Heart right ventricle (tissue), 16 donors: Measurements from ENCODE around the gene MVB12B. TPM values are rescaled to one million over a fixed set of nuclear protein-coding genes. Genes with fewer than 3 reads are reported as not detected.

Experiments used
- ATAC-seq, 8 donors: fragments of 200-7000 bp; cut with Tn5 transposase; one replicate each; pipeline ENCODE4 v1.9.1; 2020; ENCODE audit warnings: mild to moderate bottlenecking in 8 of 8, moderate library complexity in 8 of 8, moderate number of reproducible peaks in 1 of 8
- DNase-seq, 2 donors: peaks; one replicate each; pipeline ENCODE4 v3.0.0-alpha.2; 2020
- H3K27ac ChIP-seq, 10 donors: fragments of 200-600 bp; sonication (generic) in 2 of 10; one replicate each; pipeline versions ENCODE4 v1.5.0 to v1.8.0; 2020 to 2022; ENCODE audit warnings: mild to moderate bottlenecking in 3 of 10
- H3K27me3 ChIP-seq, 7 donors: fragments of 200-600 bp; one replicate each; pipeline ENCODE4 v1.8.0; 2021 to 2022; ENCODE audit warnings: mild to moderate bottlenecking in 2 of 7
- H3K36me3 ChIP-seq, 9 donors: fragments of 200-600 bp; sonication (generic) in 1 of 9; one replicate each; pipeline versions ENCODE4 v1.5.0 to v1.8.0; 2020 to 2022; ENCODE audit warnings: mild to moderate bottlenecking in 2 of 9
- H3K4me1 ChIP-seq, 9 donors: fragments of 200-600 bp; sonication (generic) in 1 of 9; one replicate each; pipeline versions ENCODE4 v1.5.0 to v1.8.0; 2020 to 2022; ENCODE audit warnings: mild to moderate bottlenecking in 4 of 9
- H3K4me3 ChIP-seq, 10 donors: fragments of 200-600 bp; sonication (generic) in 2 of 10; one replicate each; pipeline versions ENCODE4 v1.5.0 to v1.8.0; 2020 to 2022; ENCODE audit warnings: mild to moderate bottlenecking in 7 of 10, moderate library complexity in 2 of 10
- H3K9me3 ChIP-seq, 11 donors: fragments of 200-600 bp in 10 of 11; sonication (generic) in 2 of 11; one replicate each; pipeline versions ENCODE4 v1.5.0 to v1.8.0; 2013 to 2022; ENCODE audit warnings: mild to moderate bottlenecking in 2 of 11, control low read depth in 1 of 11, moderate library complexity in 1 of 11
- WGBS, 2 donors: extraction: QIAGEN DNeasy Blood & Tissue Kit; methylation state at CpG; one replicate each; pipeline ENCODE4 v1.1.7; 2013; ENCODE audit warnings: inconsistent platforms in 1 of 2; 5-methylcytosine and 5-hydroxymethylcytosine counted together
- intact Hi-C, 10 donors: fragments of 100-400 bp; cut with DNase I; formaldehyde crosslinking; loops; one replicate each; pipeline versions ENCODE4 v1.11.1 to v1.14.2; 2022
- polyA plus RNA-seq, 2 donors: library from polyadenylated mRNA; stranded (reverse); fragments of 200-250 nt; gene quantifications; one replicate each; pipeline ENCODE4 v1.2.3, GENCODE V29; 2013
- total RNA-seq, 10 donors: library from RNA; stranded (reverse); fragmentation: NEBNext Ultra II Directional in 3 of 10; extraction: Animal tissue kit (Norgen Biotek cat#: 25700) in 3 of 10; gene quantifications; one replicate each; pipeline versions ENCODE4 v1.2.1 to v1.2.4, GENCODE V29; 2021 to 2023
- TF ChIP-seq, protein P1 (sequence below), 9 donors: fragments of 200-600 bp; sonication (generic) in 2 of 9; IDR thresholded peaks; one replicate each; pipeline versions ENCODE4 v1.5.0 to v1.8.0; 2021 to 2022; ENCODE audit warnings: antibody characterized with exemption in 9 of 9, mild to moderate bottlenecking in 5 of 9, moderate library complexity in 1 of 9
- donor health status: Arrhythmogenic right ventricular cardiomyopathy.
- donor health status: ischemic (EF 13 %, LVEDD 7.1; RV severe dilation, severe dysfunction).
- donor health status: healthy with polysubstance abuse.
- donor health status: DM: no; HTN: yes; CAD: no.
- donor health status: DM: no; HTN: no; CAD: no.
- donor health status: ischemic (EF 25% LVEDD 6.9; RV normal size, moderate dysfunction).
- donor health status: ischemic (EF 25% LVEDD 5.7; RV mildly dilated, moderate dysfunction).
- donor health status: healthy.
- donor health status: DM: yes; HTN: yes; CAD: no.
- donor health status: Ischemic cardiomyopathy.
- donor health status: ischemic (EF 35%, LVEDD 5.7; RV mildly dilated, moderate dysfunction).
- donor health status: nonischemic (EF 11% LVEDD 7.7; RV severe dilation, severe dysfunction).
- donor health status: DM: yes; HTN: yes; CAD: no.
- donor health status: PGD.
- donor health status: ischemic (EF 29% LVEDD 5.4; RV normal size, mild dysfunction).
- donor health status: nonischemic (EF 23%, LVEDD 6.1; RV moderate dilation, normal function).

MVB12B gene
- total and polyA plus RNA-seq, 12 donors: 2.8 to 16.5 (median 10.6) TPM

DNA sequence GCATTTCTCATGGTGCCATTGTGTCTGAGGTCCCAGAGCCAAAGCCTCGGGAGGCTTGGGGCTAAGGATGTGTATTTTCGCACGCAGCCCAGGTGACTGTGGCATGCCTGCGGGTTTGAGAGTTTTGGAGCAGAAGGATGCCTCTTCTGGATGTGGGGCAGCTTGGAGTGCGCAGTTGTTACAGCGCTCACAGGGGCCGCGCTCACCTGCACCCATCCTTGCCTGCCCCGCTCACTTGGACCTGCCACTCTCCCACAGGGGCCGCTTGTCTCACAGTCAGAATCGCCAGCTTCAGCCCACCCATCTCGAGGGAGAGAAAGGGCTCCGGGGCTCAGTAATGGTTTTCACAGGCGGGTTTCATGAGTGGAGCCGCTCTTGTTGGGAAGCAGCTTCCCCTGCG lies 132.9 kb downstream of the MVB12B start:
- Histone ChIP-seq H3K9me3 (no peaks in the 10 kb centered on the region), H3K36me3 (peaks cover 0 to 11% (median 0%) of the 10 kb centered on the region in 9 donors), H3K27ac (no peak overlapping the region), H3K4me1 (peaks cover 0 to 13% (median 6%) of the 10 kb centered on the region in 9 donors), H3K27me3 (no peaks in the 10 kb centered on the region), H3K4me3 (no peak overlapping the region)
- DNase-seq (no peak), ATAC-seq (no peak)
- TF ChIP-seq, protein P1, sequence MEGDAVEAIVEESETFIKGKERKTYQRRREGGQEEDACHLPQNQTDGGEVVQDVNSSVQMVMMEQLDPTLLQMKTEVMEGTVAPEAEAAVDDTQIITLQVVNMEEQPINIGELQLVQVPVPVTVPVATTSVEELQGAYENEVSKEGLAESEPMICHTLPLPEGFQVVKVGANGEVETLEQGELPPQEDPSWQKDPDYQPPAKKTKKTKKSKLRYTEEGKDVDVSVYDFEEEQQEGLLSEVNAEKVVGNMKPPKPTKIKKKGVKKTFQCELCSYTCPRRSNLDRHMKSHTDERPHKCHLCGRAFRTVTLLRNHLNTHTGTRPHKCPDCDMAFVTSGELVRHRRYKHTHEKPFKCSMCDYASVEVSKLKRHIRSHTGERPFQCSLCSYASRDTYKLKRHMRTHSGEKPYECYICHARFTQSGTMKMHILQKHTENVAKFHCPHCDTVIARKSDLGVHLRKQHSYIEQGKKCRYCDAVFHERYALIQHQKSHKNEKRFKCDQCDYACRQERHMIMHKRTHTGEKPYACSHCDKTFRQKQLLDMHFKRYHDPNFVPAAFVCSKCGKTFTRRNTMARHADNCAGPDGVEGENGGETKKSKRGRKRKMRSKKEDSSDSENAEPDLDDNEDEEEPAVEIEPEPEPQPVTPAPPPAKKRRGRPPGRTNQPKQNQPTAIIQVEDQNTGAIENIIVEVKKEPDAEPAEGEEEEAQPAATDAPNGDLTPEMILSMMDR (IDR thresholded peaks at IDR 0.05): no peak
- intact Hi-C loops: loop anchor here in 1 of 10 donors (5.0 kb wide), 1 partner anchor 42 kb away; no protein-coding TSS in a partner anchor
- 94 to 96% methylated on average over 16 of the region's 16 CpGs for WGBS, 2 donors

DNA sequence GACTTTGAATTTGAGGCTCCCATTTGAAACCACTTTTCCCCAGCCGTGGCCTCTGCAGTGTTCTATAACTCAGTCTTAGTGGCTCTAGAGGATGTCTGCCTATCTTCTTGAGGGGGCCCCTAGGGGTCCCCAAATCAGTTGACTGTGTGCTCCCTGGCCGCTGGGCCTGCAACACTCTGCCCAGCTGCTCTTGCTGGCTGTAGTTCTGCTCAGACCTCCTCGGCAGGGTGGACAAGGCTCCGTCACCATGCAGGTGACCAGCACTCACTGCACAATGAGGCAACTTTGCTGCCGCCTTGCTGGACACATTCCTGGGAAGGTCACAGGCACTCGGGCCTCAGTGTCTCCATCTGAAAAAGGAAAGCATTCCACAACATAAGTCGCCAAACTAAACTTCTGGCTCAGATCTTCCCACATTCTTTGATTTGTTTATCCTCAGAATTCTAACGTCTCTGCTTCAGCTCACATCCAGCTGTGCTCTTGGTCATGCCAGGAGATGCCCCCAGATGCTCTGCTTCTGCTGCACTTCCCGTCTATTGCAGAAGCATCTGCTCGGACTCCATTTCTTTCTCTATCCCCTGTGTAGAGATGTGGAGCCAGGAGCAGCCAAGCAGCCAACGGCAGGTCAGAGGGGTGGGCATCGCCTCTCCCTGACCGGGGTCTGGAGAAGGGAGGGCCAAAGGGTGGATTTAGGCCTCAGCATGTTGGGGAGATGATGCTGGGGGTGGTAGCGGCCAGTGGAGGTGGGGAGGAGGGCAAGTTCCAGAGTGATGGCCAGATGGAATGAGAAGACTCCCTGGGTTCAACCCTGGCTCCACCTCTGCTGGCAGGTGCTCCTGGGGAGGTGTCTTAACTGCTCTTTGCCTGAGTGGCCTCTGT lies 133.6 kb downstream of the MVB12B start:
- no peak overlapping the region for H3K4me3 ChIP-seq
- DNase-seq (no peak), ATAC-seq (no peak)
- intact Hi-C loops: loop anchor here in 1 of 10 donors (5.0 kb wide), 1 partner anchor 43 kb away; no protein-coding TSS in a partner anchor
- H3K36me3 ChIP-seq: peaks cover 0 to 11% (median 0%) of the 10 kb centered on the region in 9 donors
- TF ChIP-seq, protein P1 (IDR thresholded peaks at IDR 0.05): no peak
- no peak overlapping the region for H3K27ac ChIP-seq
- peaks cover 0 to 13% (median 6%) of the 10 kb centered on the region in 9 donors for H3K4me1 ChIP-seq
- no peaks in the 10 kb centered on the region for H3K9me3 ChIP-seq
- H3K27me3 ChIP-seq: no peaks in the 10 kb centered on the region
- 84 to 87% methylated on average over 14 of the region's 14 CpGs for WGBS, 2 donors

DNA sequence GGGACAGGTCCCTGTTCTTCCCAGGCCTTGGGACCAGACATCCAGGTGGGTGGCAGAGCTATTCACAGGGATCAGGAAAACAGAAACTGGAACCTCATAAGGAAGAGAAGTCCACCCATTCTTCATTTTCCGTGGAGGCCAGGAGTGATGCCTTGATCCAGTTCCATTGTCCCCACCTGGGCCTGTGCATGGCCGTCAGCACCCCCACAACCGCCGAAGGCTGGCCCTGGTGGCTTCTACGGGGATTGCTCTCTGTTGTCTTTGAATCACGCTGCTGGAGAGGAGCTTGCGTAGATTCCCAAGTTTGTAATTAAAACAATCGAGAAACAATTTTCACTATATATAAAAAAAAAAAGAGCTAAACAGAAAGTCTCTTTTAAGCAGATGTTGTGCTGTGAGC lies 134.4 kb downstream of the MVB12B start:
- 94% methylated on average over 8 of the region's 8 CpGs for WGBS, 2 donors
- peaks cover 0 to 11% (median 0%) of the 10 kb centered on the region in 9 donors for H3K36me3 ChIP-seq
- H3K9me3 ChIP-seq: no peaks in the 10 kb centered on the region
- H3K27me3 ChIP-seq: no peaks in the 10 kb centered on the region
- TF ChIP-seq, protein P1 (IDR thresholded peaks at IDR 0.05): no peak
- intact Hi-C loops: no loop called here
- no peak for ATAC-seq
- no peak overlapping the region for H3K27ac ChIP-seq
- DNase-seq: no peak
- peaks cover 0 to 10% (median 6%) of the 10 kb centered on the region in 9 donors for H3K4me1 ChIP-seq
- no peak overlapping the region for H3K4me3 ChIP-seq

DNA sequence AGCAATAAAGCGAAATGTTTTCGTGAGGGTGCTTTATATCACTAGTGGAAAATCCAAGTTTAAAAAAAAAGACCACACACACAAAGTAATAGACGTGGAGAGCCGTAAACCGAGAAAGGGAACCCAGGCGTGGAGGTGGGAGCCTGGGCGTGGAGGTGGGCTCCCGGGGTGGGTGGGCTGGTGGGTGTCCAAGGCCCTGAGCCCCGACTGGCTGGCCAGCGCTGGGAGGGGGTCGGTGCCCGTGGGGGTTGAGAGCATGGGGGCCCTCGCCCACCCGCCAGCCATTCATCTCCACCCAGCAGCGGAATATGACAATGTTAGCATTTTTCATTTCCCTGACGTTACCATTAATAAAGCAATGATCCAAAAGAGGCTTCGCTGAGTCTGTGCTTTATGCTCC lies 135.0 kb downstream of the MVB12B start:
- intact Hi-C loops: no loop called here

More for the DNA sequence above, 135.0 kb downstream of the MVB12B start:
- H3K27me3 ChIP-seq: no peaks in the 10 kb centered on the region
- no peak overlapping the region for H3K27ac ChIP-seq
- DNase-seq: no peak
- 96 to 98% methylated on average over 17 of the region's 17 CpGs for WGBS, 2 donors
- H3K4me1 ChIP-seq: peaks cover 0 to 5% (median 3%) of the 10 kb centered on the region in 9 donors
- TF ChIP-seq, protein P1 (IDR thresholded peaks at IDR 0.05): no peak
- peaks cover 0 to 11% (median 0%) of the 10 kb centered on the region in 9 donors for H3K36me3 ChIP-seq
- no peak overlapping the region for H3K4me3 ChIP-seq
- no peaks in the 10 kb centered on the region for H3K9me3 ChIP-seq
- no peak for ATAC-seq
